ENCODE data around the gene FXYD5. TPM values are rescaled to one million over a fixed set of nuclear protein-coding genes. Genes with fewer than 3 reads are reported as not detected.

Gene FXYD5
- total and polyA plus RNA-seq, 9 of the 15 experiments (the other 6 are each of a cell fraction or from before 2014, with no cell fraction given), result 104 to 537 (median 174) TPM

- TF ChIP-seq, protein P1, sequence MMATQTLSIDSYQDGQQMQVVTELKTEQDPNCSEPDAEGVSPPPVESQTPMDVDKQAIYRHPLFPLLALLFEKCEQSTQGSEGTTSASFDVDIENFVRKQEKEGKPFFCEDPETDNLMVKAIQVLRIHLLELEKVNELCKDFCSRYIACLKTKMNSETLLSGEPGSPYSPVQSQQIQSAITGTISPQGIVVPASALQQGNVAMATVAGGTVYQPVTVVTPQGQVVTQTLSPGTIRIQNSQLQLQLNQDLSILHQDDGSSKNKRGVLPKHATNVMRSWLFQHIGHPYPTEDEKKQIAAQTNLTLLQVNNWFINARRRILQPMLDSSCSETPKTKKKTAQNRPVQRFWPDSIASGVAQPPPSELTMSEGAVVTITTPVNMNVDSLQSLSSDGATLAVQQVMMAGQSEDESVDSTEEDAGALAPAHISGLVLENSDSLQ (IDR thresholded peaks at IDR 0.05), result no peak
- TF ChIP-seq MGA (IDR thresholded peaks at IDR 0.05) (no peak), TRIM24 (IDR thresholded peaks at IDR 0.05) (0 out of 4 replicates have a peak, but pooled peaks of 1 of the 2 experiments have one; percentile 12), PCBP2 (IDR thresholded peaks at IDR 0.05; ENCODE audit: low read depth, low read length, poor library complexity, severe bottlenecking) (no peak), TFAP4 (CRISPR knock-in tag; IDR thresholded peaks at IDR 0.05; ENCODE audit: borderline replicate concordance) (no peak), RB1 (IDR thresholded peaks at IDR 0.05; ENCODE audit: low read depth) (no peak), ZNF165 (CRISPR knock-in tag; IDR thresholded peaks at IDR 0.05; ENCODE audit: borderline replicate concordance) (no peak), CAMTA2 (CRISPR knock-in tag; conservative IDR thresholded peaks at IDR 0.05) (no peak), HNRNPUL1 (IDR thresholded peaks at IDR 0.05; ENCODE audit: low read length) (no peak), ZNF699 (CRISPR knock-in tag; IDR thresholded peaks at IDR 0.05; ENCODE audit: insufficient replicate concordance) (no peak), TRIM28 (IDR thresholded peaks at IDR 0.05) (peak; percentile 85), CC2D1A (IDR thresholded peaks at IDR 0.05) (no peak)
- TF ChIP-seq, protein P2, sequence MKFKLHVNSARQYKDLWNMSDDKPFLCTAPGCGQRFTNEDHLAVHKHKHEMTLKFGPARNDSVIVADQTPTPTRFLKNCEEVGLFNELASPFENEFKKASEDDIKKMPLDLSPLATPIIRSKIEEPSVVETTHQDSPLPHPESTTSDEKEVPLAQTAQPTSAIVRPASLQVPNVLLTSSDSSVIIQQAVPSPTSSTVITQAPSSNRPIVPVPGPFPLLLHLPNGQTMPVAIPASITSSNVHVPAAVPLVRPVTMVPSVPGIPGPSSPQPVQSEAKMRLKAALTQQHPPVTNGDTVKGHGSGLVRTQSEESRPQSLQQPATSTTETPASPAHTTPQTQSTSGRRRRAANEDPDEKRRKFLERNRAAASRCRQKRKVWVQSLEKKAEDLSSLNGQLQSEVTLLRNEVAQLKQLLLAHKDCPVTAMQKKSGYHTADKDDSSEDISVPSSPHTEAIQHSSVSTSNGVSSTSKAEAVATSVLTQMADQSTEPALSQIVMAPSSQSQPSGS (CRISPR knock-in tag; IDR thresholded peaks at IDR 0.05), result no peak
- TF ChIP-seq, protein P3, sequence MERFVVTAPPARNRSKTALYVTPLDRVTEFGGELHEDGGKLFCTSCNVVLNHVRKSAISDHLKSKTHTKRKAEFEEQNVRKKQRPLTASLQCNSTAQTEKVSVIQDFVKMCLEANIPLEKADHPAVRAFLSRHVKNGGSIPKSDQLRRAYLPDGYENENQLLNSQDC (CRISPR knock-in tag; IDR thresholded peaks at IDR 0.05), result no peak
Observed at GRCh38 chr19:35219008-35219407, 64.5 kb downstream of the FXYD5 start (continued).
